Right renal pelvis (tissue), 4 donors: Measurements from ENCODE around the gene PPP5C. TPM values are rescaled to one million over a fixed set of nuclear protein-coding genes. Genes with fewer than 3 reads are reported as not detected.
"Not testable (repeated sequence)": the region's sequence is repeated elsewhere in the genome, so short reads cannot be mapped to it uniquely, and the experiment has no call there.

Experiments
- DNase-seq, 4 donors: peaks; one replicate each; pipeline ENCODE4 v3.0.0-alpha.2; 2013; ENCODE audit warnings: low read depth in 4 of 4, low spot score in 3 of 4, missing footprints in 1 of 4
- polyA plus RNA-seq, 4 donors: library from polyadenylated mRNA; unstranded; fragments of 120-200 nt; gene quantifications; one replicate each; pipeline ENCODE4 v1.2.1, GENCODE V29; 2013; ENCODE audit not compliant: insufficient read length in 4 of 4

Gene PPP5C
- 100 to 1,000 TPM in 2 of 4 donors, 10 to 100 TPM in 2; 90.8 to 110 (median 100) TPM for polyA plus RNA-seq

DNA sequence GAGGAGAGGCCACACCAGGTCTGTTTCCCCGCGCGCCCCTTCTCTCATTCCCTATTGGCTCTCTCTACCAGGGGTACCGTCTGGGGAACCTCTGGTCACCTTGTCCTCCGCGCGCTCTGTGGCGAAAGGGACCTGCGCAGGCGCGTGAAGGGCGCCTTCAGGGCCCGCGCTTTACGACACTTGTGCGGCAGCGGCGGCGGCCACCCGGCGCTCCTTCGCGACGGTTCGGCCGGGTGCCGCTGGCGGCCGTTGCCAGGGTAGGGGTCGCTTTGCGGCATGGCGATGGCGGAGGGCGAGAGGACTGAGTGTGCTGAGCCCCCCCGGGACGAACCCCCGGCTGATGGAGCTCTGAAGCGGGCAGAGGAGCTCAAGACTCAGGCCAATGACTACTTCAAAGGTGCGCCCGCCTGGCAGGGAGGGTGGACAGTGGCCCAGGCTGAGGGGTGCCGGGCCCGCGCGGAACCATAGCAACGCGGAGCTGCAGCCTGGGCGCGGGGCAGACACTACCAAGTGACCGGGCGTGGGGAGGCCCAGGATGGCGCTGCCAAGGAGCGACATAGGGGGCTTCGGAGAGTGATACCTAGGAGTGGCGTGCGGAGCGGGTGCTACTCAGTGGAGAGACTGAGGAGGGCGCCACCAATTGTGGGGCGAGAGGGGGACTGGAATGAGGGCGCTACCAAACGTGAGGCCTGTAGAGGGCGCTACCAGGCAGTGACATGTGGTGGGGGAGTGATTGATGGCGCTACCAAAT, at the start of gene PPP5C:
Gene PPP5C, plus strand, starts transcription at position 267 of the 751 bp plus-strand sequence. Its CDS starts 10 bp downstream, at position 277.
- DNase-seq = peak; percentile 78 to 89 (median 83)

DNA sequence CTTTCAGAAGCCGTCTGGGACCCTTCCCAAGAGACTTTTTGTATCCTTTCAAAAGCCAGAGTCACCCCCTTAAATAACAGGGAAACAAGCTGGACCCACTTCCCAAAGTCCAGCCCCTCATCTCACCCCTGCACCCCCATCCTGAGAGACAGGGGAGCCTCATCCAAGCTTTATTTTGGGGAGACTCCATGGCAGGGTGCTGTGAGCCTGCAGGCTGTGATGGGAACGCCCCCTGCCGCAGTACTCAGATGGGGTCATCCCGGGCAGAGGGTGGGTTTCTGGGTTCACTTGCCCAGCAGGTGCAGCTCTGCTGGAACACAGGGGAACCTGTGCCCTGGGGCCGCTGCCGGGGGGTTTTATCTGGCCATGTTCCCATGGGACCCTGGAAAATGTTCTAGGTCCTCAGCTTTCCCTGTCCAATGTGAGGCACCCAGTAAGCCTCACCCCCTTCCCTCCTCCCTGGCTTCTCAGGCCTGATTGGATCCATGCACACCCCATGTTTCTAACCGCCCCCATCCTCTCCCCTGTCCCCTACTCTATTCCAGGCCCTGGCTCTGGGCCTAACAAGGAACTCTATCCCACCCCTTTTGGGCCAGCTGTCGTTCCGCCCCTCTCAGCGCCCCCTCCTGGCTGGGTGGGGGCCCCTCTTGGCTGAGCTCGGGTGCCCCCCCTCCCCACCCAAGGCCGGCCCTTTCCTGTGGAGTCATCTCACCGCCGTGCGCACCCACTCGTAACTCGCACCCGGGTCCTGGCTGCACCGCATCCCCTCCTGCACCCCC, 49.0 kb upstream of the PPP5C start:
- no peak for DNase-seq

- no peak for DNase-seq
Measured at GRCh38 chr19:46298479-46299003, 48.3 kb upstream of the PPP5C start.

GRCh38 chr19:46299004-46299509, 47.8 kb upstream of the PPP5C start:
- peak; percentile 84 to 87 (median 86) for DNase-seq

DNA sequence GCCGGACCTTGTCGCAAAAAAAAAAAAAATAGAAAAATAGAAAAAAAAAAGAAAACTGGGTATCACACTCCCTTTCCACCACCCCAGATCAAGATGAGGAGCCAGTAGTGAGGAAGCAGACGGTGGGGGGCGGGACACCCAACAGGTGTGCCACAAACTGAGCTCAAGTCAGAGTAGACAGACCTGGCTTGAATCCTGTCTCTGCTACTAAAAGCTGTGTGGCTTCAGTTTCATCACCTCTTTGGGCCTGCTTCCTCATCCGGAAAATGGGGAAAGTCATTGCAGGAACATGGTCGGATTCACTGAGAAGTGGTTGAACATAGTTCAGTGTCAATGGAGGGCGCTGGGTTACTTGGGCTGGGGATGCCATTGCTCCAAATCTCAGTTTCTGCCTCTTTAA, 47.2 kb upstream of the PPP5C start:
- no peak for DNase-seq

DNA sequence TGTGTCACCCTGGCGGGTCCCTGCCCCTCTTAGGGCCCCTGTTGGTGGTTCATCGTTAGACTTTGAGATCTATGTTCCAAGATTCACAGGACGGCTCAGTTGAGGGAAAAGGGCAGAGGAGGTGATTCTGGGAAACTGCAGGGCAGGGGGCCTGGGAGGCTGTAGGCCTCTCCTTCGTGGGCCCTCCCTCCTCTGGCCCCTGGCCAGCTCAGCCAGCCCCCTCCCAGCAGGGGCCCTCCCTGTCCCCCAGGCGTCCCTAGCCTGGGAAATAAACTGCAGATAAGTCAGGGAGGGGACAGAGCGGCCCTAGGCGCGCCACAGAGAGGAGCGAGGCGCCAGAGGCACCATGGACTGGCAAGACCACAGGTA, 43.6 kb upstream of the PPP5C start:
- DNase-seq = no peak

GRCh38 chr19:46303691-46304397, 43.0 kb upstream of the PPP5C start:
- DNase-seq = peak in 2 of 4 donors; percentile 41 to 61

GRCh38 chr19:46306501-46306900, 40.4 kb upstream of the PPP5C start:
- DNase-seq = no peak

DNA sequence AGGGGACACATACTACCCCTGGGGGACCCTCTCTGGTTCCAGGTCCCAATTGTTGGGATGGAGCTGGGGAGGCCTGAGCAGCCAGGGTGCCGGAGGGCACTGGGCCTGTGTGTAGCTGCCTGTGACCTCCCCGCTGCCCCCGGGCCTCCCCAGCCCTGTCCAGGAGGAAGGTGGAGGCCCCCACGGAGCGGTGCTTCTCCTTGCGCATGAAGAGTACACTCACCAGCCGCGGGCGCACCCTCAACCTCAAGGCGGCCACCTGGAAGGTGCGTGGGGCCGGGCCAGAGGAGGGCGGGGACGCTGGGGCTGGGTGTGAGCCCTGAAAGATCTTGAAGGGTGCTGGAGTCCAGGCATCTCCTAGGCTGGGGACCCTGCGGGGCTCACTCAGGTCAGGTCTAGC, 38.4 kb upstream of the PPP5C start:
- DNase-seq = no peak

DNA sequence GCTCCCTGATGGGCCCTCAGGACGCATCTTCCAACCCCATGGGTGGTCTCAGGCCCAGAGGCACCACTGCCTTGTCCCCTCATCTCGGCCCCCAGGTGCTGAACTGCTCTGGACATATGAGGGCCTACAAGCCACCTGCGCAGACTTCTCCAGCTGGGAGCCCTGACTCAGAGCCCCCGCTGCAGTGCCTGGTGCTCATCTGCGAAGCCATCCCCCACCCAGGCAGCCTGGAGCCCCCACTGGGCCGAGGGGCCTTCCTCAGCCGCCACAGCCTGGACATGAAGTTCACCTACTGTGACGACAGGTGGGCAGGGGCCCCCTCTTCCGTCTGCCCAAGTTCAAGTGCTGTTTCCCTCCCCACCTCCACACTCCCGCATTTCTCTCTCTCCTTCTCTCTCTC, 37.8 kb upstream of the PPP5C start:
- DNase-seq = no peak

DNA sequence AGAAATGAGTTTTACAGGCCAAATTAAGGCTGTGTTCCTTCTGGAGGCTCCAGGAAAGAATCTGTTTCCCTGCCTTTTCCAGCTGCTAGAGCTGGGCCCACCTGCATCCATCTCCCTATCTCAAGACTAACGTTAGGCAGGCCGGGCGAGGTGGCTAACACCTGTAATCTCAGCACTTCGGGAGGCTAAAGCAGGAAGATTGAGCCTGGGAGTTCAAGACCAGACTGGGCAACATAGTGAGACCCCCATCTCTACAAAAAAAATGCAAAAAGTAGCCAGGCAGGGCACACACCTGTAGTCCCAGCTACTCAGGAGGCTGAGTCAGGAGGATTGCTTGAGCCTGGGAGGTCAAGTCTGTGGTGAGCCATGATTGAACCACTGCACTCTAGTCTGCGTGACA, 35.4 kb upstream of the PPP5C start:
- DNase-seq = no peak

- DNase-seq = not testable (repeated sequence)
Measured at GRCh38 chr19:46313540-46314469, 33.1 kb upstream of the PPP5C start.

DNA sequence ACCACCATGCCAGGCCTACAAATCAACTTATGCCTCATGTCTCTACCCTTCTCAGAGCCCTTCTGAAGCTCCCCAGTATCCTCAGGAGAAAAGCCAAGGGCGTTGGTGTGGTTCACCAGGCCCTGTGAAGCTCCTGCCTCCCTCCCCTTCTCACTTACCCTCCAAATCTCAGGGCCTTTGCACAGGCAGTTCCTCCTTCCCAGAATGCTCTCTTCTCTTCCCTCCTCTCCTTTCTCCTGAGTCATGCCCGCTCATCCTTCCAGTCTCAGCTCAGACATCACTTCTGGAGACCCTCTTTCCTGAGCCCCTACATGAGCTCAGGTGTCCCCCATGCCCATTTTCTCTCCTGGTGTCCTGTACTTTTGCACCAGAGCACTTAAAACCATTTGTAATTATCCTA, 29.5 kb upstream of the PPP5C start:
- DNase-seq = no peak

DNA sequence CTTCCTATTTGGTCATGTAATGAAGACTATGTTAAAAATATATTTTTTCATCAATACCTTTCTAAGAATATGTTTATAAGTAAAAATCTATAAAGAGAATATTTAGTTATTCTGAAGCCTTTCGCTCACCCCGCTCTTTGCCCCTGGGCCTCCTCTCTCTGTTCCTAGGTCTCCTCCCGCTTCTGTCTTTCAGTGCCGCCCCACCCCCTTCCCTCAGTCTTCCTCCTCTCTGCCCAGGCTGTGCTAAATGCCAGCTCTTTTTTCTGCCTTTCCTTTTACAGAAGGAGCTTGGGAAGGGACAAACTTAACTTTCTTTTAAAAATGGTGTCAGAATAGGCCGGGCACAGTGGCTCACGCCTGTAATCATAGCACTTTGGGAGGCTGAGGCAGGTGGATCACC, 27.3 kb upstream of the PPP5C start:
- DNase-seq = no peak

DNA sequence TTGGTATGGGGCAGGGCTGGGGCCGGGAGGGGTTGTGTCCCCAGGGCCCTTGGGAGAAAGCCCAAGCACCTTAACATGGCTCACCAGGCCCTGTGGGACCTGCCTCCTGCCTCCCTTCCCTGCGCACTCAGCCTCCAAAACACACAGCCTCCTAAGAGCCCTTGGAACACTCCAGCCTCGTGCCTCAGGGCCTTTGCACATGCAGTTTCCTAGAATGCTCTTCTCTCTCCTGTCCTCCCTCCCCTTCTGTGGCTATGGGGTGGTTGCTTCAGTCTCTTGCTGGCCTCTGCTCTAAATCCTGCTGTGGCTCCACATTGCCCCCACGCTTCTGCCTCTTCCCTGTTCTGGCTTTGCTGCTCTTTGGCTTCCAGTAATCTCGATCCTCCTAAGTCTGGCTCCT, 26.3 kb upstream of the PPP5C start:
- no peak for DNase-seq

DNA sequence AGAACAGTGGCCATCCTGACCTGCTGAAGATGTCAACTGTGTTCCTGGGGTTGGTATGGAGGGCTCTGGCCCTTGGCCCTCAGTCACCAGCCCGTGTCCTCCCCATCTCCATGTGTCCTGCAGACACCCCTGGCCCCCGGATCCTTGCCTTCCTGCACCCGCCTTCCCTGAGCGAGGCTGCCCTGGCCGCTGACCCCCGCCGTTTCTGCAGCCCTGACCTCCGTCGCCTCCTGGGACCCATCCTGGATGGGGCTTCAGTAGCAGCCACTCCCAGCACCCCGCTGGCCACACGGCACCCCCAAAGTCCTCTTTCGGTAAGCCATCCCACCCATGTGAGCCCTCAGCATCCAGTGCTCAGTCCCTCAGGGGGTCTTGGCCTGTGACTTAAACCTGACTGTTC, 25.2 kb upstream of the PPP5C start:
- no peak for DNase-seq

DNA sequence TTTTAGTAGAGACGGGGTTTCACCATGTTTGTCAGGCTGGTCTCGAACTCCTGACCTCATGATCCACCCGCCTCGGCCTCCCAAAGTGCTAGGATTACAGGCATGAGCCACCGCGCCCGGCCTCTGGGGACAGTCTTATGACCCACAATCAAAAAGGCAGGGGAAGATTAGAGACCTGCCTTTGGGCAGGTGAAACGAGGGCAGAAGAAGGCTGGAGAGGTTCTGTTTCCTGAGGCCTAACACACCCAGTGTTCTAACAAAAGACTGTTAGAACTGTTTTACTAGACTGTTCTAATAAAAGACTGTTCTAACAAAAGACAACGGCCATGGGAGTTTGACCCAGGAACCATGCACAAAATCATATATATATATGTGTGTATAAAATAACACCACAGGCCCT, 23.7 kb upstream of the PPP5C start:
- DNase-seq = not testable (repeated sequence)

GRCh38 chr19:46324277-46324676, 22.6 kb upstream of the PPP5C start:
- DNase-seq = no peak

DNA sequence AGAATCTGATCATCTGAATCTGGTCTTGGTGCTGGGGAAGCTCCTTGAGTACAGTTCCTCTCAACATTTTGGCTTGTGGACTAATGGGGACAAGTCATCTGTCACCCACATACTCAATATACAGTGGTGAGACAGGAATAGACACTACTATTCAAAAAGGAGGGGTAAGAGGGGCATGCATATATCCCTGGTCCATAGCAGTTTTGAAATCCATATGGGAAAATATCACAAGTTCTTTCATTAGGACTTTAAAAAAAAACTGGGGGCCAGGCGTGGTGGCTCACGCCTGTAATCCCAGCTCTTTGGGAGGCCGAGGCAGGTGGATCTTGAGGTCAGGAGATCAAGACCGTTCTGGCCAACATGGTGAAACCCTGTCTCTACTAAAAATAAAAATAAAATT, 20.3 kb upstream of the PPP5C start:
- no peak for DNase-seq

DNA sequence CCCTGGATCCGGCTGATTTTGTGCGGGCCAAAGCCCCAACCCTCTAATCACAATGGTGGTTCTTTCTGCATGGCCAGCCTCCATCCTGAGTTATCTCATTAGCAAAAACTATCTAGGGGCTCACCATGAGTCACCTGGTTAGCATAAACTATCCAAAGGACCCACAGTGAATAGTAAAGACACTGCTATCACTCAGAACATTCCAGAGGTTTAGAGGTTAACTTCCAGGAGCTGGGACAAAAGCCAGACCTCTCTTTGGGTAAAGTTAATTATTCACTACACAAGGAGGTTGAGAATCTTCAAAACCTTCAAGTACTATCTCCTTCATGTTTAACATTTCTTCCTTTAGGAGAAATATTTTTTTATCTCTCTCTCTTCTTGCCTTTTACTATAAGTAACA, 18.8 kb upstream of the PPP5C start:
- no peak for DNase-seq
